WI38 (cell line): ENCODE data around the gene SPCS2.

ENCODE experiments used
- H3K4me3 ChIP-seq: 2 replicates; pipeline ENCODE4 v1.5.1; 2011; ENCODE audit warnings: low read depth, mild to moderate bottlenecking, control low read depth, low read length
- CTCF ChIP-seq: IDR thresholded peaks from 2 replicates; pipeline ENCODE4 v1.5.1; 2012; ENCODE audit warnings: low read depth, mild to moderate bottlenecking, control low read depth, low read length

The SPCS2 gene

GRCh38 chr11:75022759-75023396, 73.8 kb downstream of the SPCS2 start:
- peak; percentile 97 for TF ChIP-seq CTCF
- H3K4me3 ChIP-seq: no peak overlapping the region

- TF ChIP-seq CTCF: no peak
- no peak overlapping the region for H3K4me3 ChIP-seq
These were observed 74.5 kb downstream of the SPCS2 start for GRCh38 chr11:75023446-75024067.

GRCh38 chr11:75024068-75024449, 75.0 kb downstream of the SPCS2 start:
- no peak for TF ChIP-seq CTCF
- no peak overlapping the region for H3K4me3 ChIP-seq

- H3K4me3 ChIP-seq: no peak overlapping the region
- no peak for TF ChIP-seq CTCF
These were observed 75.7 kb downstream of the SPCS2 start for GRCh38 chr11:75024764-75025211.

GRCh38 chr11:75025561-75025960, 76.5 kb downstream of the SPCS2 start:
- no peak overlapping the region for H3K4me3 ChIP-seq
- no peak for TF ChIP-seq CTCF

- H3K4me3 ChIP-seq: no peak overlapping the region
- no peak for TF ChIP-seq CTCF
These were observed 79.3 kb downstream of the SPCS2 start for GRCh38 chr11:75028321-75028720.
